ENCODE results near the gene NUP188.
"Not testable (repeated sequence)": the region's sequence is repeated elsewhere in the genome, so short reads cannot be mapped to it uniquely, and the experiment has no call there.

NUP188 gene

DNA sequence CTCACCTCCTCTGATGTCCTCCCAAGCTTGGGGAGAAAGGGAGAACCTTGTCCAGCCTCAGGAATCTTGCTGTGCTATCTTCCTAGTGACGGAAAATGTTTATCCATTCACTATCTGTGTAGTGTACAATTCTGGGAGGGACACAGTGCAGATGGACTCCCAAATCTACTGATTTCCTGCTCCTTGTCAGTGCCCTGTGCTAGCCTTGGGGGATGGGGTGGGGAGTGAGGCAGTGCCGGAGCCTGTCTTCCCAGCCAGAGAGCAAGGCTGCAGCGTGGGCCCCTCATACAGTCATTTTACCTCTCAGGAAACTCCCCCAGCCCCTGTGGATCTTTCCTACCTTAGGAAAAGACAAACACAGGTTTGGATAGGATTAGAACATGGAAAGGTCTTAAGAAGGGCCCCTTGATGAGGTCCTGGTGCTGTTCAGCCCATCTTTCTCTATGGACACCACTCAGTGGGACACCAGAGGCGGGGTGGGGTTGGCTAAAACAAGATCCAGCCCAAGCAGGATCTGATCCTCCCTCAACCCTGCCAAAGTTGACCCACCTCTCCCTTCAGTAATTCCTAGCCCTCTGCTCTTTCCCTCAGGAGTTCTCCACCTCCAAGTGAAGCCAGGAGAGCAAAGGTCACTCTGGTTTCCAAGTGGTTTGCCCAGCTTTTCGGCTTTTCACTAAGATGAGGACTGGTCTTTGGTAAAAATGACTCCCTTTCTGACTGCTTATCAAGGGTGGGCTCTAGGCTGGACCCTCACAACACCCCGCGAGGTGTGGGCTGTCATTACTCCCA lies 3.5 kb upstream of the NUP188 start:
- DNase-seq (ENCODE audit: low read depth), result no peak

DNA sequence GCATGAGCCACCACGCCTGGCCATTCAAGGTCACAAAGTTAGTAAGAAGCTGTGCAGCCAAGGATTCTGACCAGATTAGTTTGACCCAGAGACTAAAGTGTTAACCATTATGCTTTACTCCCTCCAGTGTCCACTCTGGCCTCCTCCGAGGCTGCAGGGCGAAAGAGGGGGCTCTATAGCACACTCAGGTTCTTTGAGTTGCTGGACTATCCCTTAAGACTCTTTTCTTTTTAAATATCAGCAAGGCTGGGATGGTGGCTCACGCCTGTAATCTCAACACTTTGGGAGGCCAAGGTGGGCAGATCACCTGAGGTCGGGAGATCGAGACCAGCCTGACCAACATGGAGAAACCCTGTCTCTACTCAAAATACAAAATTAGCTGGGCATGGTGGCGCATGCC lies 2.5 kb upstream of the NUP188 start:
- not testable (repeated sequence) for DNase-seq (ENCODE audit: low read depth)

DNA sequence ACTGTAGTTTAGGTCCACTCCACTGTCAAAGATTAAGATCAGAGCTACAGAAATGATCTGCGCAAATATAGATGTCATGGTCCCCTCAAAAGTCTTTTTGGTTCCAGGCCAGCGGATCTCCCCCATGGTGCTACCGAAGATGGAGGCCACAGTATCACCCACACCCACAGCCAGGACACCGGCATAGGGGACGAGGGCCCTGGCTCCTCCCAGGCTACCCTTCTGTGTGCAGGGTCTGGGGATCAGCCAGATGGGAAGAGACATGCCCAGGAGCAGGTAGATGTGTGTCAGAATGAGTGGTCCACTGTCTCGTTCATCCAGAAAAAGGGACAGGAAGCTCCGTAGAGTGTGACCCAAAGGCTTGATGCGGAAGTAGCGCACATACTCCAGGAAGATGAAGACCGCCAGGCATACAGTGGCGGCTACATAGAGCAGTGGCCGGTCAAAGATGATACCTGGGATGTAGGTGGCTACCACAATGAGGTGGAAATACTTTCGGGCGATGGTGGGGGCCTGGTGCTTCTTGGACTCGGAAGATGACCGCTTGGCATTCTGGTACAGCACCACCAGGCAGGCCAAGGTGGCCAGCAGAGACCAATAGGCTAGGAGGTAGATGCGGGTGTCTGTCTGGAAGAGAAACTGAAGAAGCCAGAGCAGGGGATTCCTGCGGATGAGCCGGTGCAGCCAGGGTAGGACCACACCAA lies 1.5 kb upstream of the NUP188 start:
- no peak for DNase-seq (ENCODE audit: low read depth)

DNA sequence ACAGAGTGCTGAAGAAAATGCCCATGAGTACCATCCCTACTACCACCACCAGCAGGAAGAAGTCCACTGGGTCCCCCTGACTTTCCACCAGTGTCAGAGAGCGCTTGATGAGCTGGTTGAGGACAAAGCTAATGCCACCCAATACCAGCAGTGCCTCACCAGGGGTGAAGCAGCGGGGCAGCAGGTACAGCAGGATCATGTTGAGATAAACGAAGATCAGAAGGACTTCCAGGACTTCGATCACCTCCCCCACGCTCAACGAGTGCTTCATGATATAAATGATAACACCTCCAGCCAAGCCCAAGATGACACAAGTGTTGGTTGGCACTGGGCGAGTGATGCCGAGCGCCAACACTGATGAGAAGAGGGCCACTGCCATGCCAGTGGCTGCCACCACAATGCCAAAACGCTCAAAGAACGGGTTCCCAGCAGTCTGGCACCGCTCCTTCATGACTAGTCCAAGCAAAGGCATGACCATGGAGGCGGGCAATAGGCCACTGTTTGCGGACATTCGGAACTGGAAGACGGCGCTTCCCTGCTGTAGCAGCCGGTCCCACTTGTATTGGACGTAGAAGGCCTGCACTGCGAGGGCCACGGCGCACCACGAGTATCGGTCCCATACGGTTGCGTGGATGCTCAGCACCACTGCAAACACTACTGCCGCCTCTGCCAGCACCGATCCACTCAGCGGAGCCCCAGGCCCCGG lies 775 bp upstream of the NUP188 start:
- DNase-seq (ENCODE audit: low read depth), result no peak

DNA sequence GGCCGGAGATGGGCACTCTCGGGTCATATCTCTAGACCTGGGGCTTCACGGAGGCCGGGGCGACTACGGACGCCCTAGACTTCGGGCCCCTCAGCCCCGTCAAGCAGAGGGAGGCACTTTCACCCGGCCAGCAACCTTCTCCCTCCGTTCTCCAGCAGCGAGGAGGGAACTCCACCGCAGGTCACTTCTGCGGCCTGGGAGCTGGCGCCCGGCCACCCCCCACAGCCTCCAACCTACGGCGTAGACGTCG lies 297 bp upstream of the NUP188 start:
- DNase-seq (ENCODE audit: low read depth), result no peak

DNA sequence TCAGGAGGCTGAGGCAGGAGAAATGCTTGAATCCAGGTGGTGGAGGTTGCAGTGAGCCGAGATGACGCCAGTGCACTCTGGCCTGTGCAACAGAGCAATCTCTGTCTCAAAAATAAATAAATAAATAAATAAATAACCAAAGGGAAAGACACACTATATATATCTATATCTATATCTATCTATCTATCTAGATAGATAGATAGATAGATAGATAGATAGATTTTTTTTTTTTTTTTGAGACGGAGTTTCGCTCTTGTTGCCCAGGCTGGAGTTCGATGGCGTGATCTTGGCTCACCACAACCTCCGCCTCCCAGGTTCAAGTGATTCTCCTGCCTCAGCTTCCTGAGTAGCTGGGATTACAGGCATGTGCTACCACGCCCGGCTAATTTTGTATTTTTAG lies 13.9 kb downstream of the NUP188 start:
- not testable (repeated sequence) for DNase-seq (ENCODE audit: low read depth)

DNA sequence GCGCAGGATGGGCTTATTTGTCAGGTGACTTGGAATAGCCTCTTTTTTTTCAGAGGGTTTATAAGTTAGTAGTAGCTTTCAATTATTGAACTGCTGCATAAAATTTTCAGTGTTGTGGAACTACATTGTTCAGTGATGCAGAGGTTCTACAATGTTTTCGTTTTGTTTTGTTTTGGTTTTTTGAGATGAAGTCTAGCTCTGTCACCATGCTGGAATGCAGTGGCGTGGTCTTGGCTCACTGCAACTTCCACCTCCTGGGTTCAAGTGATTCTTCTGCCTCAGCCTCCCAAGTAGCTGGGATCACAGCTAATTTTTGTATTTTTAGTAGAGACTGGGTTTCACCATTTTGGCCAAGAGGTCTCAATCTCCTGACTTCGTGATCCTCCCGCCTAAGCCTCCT lies 22.0 kb downstream of the NUP188 start:
- DNase-seq (ENCODE audit: low read depth), result no peak

DNA sequence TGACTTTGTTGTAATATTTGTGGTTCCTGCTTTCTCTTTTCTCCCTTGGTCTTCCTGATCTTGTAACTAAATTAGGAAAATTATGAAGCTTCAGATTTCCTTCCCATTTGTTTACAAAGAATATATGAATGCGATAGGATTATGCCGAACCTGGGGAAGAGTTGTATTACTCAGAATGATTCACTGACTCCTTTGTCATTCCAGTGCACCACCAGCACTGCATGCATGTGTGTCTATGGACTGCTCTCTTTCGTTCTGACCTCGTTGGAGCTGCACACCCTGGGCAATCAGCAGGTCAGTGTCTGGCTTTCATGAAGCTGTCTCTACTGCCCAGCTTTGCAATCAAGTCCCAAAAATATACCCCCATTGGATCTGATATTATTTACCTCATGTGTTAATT lies 25.5 kb downstream of the NUP188 start:
- no peak for DNase-seq (ENCODE audit: low read depth)

DNA sequence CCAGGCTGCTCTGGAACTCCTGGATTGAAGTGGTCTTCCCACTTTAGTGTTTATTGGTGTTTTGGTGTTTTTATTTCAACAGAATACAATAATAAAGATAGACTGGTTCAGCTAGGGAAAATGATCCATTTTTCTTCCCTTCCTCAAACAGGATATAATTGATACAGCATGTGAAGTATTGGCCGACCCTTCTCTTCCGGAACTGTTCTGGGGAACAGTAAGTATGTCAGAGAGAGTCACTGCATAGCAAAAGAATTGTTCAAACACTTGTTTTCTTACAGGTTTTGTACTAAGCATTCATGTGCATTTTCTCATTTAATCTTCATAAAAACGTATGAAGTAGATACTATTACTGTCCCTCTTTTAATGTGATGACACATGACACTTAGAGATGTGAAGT lies 31.6 kb downstream of the NUP188 start:
- DNase-seq (ENCODE audit: low read depth), result no peak

DNA sequence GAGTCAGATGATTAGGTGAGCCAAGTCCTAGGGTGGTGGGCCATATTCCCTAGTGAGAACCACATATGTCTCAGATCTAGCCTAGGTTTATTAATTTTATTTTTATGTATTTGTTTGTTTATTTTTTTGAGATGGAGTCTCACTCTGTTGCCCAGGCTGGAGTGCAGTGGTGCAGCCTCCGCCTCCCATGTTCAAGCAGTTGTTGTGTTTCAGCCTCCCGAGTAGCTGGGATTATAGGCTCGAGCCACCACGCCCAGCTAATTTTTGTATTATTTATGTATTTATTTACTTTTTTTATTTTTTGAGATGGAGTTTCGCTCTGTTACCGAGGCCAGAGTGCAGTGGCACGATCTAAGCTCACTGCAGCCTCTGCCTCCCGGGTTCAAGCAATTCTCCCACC lies 36.0 kb downstream of the NUP188 start:
- no peak for DNase-seq (ENCODE audit: low read depth)

DNA sequence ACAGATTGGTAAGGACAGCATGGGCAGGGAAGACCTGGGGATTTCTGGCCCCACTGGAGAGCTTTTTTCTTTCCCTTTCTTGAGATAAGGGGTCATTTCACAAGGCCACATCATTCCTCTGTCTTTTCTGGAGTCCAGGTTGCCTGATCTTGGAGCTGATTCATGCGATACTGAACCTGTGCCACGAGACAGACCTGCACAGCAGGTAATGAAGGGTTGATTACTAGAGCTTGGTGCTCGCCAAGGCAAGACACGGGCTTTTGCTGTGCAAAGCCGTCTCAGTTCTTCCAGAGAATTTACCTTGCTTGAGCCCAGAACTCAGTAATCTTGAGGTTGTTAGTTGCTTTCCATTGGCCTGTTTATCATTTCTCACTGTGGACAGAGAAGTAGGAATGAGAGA lies 39.2 kb downstream of the NUP188 start:
- DNase-seq (ENCODE audit: low read depth), result no peak

DNA sequence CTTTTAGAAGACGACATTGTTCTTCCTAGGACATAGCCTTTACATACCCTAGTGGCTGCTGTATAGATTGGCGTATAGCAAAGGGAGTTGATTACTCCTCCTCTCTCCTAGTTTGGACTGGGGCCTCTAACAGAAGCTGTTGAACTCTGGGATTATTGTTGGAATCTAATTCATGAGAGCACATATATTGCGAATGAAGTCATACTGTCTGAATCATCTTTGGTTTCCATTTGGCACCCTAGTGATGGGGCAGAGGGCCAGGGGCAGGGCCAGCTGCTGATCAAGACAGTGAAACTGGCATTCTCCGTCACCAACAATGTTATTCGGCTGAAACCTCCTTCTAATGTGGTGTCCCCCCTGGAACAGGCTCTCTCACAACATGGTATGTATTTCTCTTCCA lies 40.3 kb downstream of the NUP188 start:
- DNase-seq (ENCODE audit: low read depth), result no peak

DNA sequence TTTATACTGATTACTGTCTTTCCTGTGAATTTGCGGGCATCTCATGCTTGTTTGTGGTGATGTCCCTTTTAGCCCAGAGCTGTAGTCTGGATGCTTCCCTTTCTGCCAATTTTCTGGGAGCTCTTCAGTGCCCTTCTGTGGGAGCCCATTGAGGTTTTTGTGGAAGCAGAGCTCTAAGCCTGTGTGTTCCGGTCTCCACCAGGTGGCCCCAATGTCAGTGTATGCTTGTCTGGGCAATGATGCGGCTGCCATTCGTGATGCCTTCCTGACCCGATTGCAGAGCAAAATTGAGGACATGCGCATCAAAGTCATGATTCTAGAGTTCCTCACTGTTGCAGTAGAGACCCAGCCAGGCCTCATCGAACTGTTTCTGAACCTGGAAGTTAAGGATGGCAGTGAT lies 45.5 kb downstream of the NUP188 start:
- no peak for DNase-seq (ENCODE audit: low read depth)

DNA sequence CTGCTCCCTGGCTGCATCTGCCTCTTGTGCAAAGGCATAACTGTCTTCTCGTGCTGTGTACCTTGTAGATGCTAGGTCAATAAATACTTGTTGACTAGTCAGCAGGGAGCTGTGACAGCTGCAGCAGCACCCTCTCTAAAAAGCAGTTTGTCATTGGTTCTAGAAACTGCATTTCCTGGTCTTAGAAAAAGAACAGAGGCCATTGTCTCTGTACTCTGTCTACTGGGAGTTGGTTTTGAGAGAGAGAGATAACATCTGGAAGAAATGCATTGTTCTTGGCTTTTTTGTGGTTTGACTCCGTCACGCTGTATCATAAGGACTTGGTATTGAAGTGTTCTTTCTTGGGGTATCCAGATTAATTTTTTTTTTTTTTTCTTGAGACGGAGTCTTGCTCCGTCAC lies 48.3 kb downstream of the NUP188 start:
- DNase-seq (ENCODE audit: low read depth), result no peak

DNA sequence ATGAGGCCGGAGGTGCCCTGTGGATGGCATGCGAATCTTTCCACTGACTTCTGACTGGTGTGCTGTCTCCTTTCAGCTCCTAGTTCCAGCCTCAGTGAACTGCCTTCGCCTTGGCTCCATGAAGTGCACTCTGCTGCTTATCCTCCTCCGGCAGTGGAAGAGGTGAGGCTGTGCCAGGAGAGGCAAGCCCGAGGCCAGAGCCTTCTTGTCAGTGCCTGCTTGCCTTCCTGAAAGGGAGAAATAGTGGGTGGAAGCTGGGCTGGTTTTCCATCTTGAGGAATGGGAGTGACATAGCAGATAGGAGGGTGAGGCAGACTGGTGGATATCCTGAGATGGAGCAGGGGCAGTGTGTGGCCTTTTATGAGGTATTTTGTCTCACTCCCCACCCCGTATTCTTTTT lies 51.0 kb downstream of the NUP188 start:
- DNase-seq (ENCODE audit: low read depth), result no peak

DNA sequence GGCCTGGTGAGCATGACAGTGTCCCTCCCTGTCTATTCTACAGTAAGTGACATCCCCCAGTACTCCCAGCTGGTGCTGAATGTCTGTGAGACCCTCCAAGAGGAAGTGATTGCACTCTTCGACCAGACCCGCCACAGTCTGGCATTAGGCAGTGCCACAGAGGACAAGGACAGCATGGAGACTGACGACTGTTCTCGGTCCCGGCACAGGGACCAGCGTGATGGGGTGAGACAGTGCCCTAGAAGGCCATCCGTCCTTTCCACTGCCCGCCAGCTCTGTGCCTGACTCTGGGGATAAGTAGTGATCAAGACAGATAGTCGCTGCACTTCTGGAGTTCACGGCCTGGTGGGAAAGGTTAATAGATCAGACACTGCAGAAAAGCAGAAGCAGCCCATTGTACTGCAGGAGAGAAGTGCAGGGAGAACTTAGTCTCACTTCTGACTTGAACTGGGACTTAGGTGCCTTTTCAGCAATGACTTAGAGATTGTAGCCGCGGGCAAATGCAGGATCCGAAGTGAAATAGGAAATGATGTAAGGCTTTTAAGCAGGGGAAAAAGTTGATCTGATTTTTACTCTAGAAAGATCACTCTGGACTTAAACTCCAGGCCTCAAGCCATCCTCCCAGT lies 52.2 kb downstream of the NUP188 start:
- DNase-seq (ENCODE audit: low read depth), result no peak

DNA sequence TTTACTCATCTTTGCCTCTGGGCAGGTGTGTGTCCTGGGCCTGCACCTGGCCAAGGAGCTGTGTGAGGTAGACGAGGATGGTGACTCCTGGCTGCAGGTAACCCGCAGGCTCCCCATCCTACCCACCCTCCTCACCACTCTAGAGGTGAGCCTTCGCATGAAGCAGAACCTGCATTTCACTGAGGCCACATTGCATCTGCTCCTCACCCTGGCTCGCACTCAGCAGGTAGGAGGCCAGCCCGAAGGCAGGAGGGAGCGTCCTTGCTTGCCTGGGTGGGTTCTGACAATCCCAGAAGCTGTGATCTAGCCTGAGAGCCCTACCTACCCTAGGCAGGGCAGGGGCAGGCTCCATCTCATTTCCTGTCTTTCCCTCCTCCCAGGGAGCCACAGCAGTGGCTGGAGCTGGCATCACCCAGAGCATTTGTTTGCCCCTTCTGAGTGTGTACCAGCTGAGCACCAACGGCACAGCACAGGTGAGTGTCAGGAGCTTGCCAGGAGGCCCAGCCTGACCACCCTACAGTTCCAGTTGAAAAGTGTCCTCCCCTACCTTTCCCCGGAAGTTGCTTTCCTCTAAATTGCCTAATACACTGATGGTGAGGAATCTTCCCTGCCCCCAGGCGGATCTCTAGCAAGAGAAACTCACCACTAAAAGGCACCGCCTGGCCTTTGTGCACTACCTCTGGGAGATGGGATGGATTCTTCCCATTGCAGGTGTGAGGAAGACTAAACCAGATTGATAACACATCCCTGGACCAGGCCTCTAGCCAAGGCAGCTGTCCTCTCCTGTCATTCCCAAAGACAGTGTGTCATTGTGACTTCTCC lies 54.2 kb downstream of the NUP188 start:
- no peak for DNase-seq (ENCODE audit: low read depth)

DNA sequence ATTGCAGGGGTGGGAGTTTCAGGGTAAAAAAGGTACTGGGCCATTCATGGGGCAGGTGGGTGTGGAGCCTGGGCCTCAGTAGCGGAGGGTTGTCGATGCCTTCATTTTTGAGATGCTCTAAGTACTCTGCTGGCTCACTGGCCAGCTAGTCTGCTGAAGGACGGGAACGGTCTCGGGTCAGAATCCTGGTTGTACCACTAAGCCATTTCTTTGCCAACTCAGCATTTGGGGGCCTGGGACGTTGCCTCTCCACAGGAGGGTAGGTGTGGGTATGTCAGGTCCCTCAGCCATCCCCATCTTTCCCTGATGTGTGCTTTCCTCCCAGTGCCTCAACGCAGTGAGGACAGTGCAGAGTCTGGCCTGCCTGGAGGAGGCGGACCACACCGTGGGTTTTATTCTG lies 55.5 kb downstream of the NUP188 start:
- DNase-seq (ENCODE audit: low read depth), result no peak

DNA sequence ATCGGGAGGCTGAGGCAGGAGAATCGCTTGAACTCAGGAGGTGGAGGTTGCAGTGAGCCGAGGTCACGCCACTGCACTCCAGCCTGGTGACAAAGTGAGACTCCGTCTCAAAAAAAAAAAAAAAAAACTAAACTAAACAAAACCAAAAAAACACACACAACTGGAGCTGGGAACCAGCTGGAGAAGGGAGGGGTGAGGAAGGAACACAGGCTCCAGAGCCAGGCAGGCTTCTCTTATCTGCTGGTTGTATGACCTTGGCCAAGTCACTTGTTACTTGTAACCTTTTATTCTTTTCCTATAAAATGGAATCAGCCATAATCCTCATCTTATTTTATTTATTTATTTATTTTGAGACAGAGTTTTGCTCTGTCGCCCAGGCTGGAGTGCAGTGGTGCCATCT lies 56.7 kb downstream of the NUP188 start:
- DNase-seq (ENCODE audit: low read depth), result not testable (repeated sequence)

DNA sequence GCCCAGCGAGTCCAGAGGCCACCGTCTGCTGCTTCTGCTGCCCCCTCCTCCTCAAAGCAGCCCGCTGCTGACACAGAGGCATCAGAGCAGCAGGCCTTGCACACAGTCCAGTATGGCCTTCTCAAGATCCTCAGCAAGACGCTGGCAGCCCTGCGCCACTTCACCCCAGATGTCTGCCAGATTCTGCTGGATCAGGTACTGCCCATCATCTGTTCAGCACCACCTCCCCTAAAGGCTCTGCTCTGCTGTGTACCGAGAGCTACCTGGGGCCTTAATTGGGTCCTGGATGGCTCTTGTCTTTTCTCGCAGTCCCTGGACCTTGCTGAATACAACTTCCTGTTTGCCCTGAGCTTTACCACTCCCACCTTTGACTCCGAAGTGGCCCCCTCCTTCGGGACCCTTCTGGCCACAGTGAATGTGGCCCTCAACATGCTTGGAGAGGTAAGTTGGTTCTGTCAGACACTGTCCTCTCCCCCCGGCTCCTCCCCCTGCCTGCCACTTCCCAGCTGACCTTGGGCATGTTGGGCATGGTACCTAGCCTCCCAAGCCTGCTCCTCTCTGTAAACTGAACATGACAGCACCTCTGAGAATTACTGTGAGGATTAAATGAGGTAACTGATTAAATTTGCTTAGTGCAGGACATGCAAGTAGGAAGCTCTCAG lies 58.0 kb downstream of the NUP188 start:
- no peak for DNase-seq (ENCODE audit: low read depth)

DNA sequence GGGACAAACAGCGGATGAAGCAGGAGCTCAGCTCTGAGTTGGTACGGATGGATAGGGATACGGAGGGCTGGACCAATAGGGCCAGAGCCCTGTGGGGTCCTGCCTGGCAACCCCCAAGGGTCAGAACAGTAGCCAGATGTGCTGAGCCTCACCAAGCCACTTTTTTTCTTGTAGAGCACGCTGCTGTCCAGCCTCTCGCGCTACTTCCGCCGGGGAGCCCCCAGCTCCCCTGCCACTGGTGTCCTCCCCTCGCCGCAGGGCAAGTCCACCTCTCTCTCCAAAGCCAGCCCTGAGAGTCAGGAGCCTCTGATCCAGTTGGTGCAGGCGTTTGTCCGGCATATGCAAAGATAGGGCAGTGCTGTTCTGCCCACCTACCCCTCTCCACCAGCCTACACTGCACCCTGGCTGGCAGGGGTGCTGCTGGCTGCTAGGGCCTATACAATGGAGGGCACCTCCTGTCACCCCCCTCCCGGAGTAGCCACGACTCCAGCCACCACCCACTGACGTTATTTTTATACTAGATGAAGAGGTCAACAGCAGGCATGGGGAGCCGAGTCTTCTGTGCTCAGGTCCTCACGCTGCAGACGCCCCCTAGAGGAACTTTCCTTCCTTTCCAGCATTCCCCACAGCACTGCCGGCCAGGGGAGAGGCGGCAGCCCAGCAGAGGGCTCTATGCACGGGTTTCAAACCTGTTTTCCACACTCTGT lies 59.0 kb downstream of the NUP188 start:
- DNase-seq (ENCODE audit: low read depth), result no peak

Data from T-helper 22 cell (primary cell).